ENCODE measurements around the gene INSIG1.

Gene INSIG1

DNA sequence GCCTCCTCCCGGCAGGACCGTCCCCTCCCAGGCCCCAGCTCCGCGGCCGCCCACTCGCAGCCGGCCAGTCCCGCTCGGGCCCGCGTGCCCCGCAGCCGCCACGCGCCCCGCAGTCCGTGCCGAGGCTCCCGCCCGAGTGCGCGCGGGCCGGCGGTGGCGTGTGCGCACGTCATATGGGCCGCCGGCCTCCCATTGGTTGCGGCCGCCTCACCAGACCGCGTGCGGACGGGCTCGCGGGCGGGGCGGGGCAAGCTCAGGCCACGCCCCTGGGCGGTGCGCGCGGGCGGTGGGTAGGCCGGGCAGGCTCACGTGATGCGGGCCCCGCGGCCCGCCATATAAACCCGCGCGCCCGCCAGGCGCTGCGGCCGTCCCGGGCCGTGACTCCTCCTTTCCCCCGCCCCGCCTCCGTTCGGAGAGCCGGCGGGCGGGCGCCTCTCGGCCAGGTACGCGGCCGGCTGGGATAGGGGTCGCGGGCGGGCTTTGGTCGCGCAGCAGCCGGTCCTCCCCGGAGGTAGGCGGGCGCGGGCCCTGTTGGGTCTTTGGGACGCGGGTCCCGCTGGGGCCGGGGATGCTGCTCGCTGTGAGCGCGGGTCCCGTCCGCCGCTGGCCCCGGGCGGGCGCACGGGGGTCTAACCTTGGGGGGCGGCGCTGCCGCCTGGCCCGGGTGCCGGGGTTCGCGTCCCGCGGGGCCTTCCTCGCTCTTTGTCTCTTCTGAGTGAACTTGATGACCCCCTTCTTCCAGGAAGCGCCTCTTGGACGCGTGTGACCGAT, at the start of gene INSIG1:
Gene INSIG1 (plus strand): TSS at position 362 of the 771 bp plus-strand sequence. CDS start 408 bp downstream, at position 770.
- DNase-seq, result peak; percentile 95 to 97
- TF ChIP-seq GATA1 (IDR thresholded peaks at IDR 0.05; ENCODE audit: low read depth, low read length) (no peak), POLR2A (IDR thresholded peaks at IDR 0.05; ENCODE audit: low read length) (peak; percentile 96)

DNA sequence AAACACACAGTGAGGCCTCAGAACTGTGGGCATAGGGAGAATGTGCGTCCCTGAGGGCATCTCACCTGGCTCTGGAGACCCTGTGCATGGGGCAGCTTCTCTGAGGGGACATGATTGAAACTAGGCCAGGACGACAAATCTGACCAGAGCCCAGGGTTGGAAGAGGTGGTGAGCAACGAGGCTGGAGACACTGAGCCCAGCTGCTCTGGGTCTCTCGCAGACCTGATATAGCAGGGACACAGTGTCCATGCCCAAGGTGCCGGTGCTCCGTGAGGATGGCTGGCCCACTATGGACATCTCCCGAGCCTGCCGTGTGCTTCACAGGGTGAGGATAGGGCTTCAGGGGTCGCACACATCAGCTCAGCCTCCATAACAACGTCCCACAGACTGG, 49.3 kb upstream of the INSIG1 start:
- TF ChIP-seq POLR2A (IDR thresholded peaks at IDR 0.05; ENCODE audit: low read length) (no peak), GATA1 (IDR thresholded peaks at IDR 0.05; ENCODE audit: low read depth, low read length) (no peak)
- DNase-seq, result no peak

DNA sequence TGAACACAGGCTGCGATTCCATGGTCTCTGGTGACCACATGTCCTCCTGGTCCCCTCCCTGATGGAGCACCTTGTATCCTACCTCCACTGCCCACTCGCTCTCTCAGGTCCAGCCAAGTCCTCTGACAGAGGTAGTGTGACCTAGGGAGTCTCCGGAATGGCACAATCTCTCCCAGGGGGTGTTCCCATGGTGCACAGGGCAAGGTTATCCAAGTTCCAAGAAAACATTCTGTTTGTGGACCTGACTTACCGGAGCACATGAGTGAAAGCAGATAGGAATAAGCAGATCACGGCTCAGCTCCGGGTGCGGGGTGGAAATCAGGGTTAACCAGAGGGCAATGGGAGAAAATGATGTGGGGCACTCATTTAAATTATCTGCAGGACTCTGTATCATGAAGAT, 45.8 kb upstream of the INSIG1 start:
- DNase-seq, result no peak
- TF ChIP-seq GATA1 (IDR thresholded peaks at IDR 0.05; ENCODE audit: low read depth, low read length) (no peak), POLR2A (IDR thresholded peaks at IDR 0.05; ENCODE audit: low read length) (no peak)

DNA sequence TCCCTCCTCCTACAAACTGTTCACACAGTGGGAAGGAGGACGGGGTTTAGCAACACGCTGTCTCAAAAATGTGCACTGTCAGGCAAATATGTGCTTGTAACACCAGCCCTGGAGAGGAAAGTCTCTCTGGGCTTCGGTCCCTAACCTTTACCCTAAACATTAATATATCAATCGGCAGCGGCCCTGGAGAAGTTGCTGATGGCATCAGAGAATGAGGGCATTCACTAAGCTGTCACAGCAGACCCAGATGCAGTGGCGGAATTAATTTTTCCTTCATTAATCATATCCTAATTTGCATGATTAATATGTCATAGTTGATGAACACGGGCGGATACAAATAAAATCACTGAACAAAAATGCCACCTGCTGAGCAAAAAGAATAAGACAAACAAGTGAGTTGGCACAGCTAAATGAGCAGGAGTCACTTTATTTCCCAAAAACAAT, 45.2 kb upstream of the INSIG1 start:
- TF ChIP-seq POLR2A (IDR thresholded peaks at IDR 0.05; ENCODE audit: low read length), result no peak
- TF ChIP-seq GATA1 (IDR thresholded peaks at IDR 0.05; ENCODE audit: low read depth, low read length), result no peak

DNA sequence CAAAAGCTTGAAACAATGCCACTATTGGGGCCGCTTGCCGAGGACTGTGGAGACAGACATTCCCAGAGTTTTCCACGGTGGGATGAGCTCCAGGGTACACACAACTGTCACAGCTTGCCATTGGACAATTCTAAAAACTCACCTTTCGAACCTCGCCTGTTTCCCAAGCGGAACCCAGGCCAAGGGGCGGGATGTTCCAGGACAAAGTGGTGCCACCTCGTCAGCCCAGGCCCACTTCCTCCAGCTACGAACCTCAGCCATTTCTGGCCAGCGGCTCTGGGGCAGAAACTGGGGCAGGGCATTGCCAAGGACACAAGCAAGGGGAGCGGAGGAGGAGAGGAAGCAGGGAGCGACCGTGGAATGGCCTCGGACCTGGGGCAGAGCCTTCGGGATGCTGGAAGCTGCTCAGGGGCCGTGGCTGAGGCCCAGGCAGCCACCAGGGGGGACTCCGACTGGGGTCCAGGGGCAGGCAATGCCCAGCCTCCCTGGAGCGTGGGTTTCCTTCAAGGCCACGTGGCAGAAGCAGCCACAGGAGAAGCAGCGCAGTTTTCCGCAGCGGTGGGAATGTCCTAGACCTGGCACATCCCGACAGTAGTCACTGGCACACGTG, 44.7 kb upstream of the INSIG1 start:
- TF ChIP-seq POLR2A (IDR thresholded peaks at IDR 0.05; ENCODE audit: low read length) (no peak), GATA1 (IDR thresholded peaks at IDR 0.05; ENCODE audit: low read depth, low read length) (no peak)
- no peak for DNase-seq

More for the DNA sequence above, 45.2 kb upstream of the INSIG1 start:
- DNase-seq, result no peak

DNA sequence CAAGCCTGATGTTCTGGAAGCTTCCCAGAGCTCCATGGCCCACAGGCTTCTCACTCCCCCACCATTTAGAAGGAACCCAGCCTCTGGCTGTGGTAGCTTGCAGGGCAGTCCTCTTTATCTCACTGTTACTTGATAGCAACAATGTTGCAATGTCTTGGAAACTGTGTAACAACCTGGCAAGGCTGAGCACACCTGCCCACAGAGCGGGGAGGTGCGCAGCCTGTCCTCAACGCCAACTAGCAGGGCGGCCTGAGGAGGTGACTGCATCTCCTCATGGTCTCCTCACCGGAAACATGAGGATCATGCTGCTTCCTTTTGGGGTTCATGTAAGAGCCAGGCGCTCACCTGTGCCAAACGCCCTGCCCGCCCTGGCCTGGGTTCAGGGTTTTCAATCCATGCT, 43.7 kb upstream of the INSIG1 start:
- TF ChIP-seq GATA1 (IDR thresholded peaks at IDR 0.05; ENCODE audit: low read depth, low read length) (no peak), POLR2A (IDR thresholded peaks at IDR 0.05; ENCODE audit: low read length) (no peak)
- no peak for DNase-seq

DNA sequence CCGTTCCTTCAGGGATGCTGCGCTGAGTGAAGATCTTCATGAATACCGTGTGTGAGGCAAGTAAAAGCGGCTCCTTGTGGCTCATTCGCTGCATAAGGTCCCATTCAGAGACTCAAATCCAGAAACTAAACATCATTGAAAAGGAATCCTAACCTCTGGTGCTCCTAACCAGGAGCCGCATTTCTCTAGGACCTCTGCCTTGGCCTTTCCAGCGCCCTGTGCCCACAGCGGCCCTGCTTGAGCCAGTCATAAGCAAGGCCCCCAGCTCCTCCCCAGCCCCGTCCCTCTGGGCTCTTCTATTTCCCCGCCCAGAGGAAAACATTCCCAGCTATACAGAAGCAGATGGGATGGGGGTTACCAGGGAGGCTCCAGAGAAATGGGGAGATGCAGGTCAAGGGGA, 42.6 kb upstream of the INSIG1 start:
- no peak for DNase-seq
- no peak for TF ChIP-seq POLR2A (IDR thresholded peaks at IDR 0.05; ENCODE audit: low read length)
- TF ChIP-seq GATA1 (IDR thresholded peaks at IDR 0.05; ENCODE audit: low read depth, low read length), result no peak

DNA sequence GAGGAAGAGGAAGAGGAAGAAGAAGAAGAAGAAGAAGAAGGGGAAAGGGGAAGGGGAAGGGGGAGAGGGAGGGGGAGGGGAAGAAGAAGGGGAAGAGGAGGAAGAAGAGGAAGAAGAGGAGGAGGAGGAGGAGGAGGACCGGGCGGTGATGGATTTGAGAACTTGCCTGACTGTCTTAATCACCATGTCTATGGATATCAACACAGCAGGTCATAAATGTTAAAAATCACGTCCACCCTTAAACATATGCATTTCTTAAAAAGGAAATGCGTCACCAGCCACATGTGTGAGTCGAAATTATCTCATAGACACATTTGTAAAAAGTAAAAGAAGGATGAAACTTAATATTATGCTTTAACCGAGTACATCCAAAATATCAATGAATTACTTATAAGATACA, 42.1 kb upstream of the INSIG1 start:
- no peak for DNase-seq
- TF ChIP-seq GATA1 (IDR thresholded peaks at IDR 0.05; ENCODE audit: low read depth, low read length), result no peak
- no peak for TF ChIP-seq POLR2A (IDR thresholded peaks at IDR 0.05; ENCODE audit: low read length)

DNA sequence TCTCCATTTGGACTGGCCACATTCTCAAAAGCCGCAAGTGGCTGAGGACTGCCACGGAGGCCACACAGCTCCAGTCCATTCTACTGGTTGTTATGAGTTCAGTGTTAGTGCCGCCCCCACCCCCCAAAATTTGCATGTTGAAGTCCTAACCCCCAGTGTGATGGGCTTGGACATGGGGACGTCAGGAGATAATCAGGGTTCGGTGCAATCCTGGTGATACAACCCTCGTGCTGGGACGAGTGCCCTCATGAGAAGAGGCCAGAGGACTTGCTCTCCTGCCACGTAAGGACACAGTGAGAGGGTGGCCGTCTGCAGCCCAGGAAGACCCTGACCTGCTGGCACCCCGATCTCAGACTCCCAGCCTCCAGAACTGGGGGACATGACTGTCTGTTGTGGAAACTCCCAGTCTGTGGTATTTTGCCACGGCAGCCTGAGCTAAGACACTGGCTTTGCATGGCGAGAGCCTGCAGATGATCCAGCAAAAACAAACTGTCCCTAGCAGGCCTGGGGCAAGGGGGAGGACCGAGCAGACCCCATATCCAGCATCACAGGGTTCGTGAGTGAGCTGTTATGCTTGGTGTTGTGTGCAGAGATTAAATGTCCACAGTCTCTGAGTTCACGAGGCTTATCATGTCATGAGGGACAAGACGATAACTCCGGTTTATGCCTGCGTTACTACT, 41.5 kb upstream of the INSIG1 start:
- TF ChIP-seq GATA1 (IDR thresholded peaks at IDR 0.05; ENCODE audit: low read depth, low read length) (no peak), POLR2A (IDR thresholded peaks at IDR 0.05; ENCODE audit: low read length) (no peak)
- no peak for DNase-seq

DNA sequence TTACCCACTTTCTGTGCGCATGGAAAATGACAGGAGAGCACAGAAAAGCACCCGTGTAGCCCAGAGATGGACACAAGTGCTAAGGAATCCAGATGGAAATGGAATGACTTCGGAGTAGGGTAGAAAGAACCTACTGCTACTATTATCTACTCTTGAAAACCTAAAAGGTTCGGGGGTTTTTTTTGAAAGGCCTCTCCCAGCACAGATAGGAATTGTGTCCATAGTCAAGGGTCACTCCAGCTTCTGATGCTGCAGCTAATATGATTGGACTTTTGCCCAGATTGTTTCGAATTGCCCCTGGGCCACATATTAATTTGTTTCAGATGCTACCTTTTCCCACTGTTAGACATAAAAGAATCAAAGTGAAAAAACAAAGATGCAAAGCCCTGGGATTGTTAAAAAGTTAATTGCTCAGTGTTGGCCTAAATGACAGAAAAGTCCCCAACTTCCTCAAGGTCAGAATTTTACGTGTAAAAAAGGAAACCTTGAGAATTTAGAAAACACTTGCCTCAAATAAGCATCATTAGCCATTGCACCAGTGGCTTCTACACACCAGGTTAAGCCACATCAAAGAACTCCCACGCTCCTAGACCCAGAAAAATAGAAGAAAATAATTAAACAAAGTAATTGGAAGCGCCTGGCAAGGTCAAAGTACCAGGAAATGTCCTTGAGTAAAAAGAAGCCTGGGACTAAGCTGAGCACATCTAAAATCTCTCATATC, 40.8 kb upstream of the INSIG1 start:
- no peak for DNase-seq
- TF ChIP-seq GATA1 (IDR thresholded peaks at IDR 0.05; ENCODE audit: low read depth, low read length) (no peak), POLR2A (IDR thresholded peaks at IDR 0.05; ENCODE audit: low read length) (no peak)

DNA sequence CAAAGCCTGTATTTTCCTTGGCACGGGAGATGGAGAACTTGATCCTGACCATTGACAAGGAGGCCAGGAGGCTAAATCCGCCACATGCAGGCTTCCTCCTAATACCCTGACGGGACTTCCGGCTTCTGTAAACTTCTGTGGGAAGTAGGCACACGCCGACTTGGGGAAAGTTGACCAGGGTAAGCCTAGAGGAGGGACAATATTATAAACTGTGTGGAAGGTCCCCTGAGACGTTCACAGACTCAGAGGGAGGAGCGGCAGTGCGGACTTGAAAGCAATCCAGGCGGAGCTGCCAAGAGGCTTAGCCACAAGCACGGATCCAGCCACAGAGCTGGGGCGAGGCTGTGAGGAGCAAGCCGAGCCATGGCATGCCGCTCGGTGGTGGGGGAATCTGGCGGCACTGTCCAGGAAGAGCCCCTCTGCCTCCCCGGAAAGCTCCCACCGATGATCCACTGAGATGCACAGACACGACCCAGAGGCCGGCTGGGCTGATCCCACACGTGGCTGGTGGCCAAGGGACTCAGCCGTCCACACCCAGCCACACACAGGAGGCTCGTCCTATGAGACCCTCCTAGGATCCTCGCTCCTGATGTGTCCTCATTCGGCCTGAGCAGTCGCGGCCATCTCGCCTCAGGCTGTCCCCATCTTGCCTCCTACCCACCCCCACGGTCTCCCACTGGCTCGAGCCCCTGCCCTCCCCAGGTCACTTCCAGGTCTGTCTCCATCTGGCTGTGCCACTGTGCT, 40.0 kb upstream of the INSIG1 start:
- DNase-seq, result no peak
- TF ChIP-seq POLR2A (IDR thresholded peaks at IDR 0.05; ENCODE audit: low read length) (no peak), GATA1 (IDR thresholded peaks at IDR 0.05; ENCODE audit: low read depth, low read length) (no peak)

DNA sequence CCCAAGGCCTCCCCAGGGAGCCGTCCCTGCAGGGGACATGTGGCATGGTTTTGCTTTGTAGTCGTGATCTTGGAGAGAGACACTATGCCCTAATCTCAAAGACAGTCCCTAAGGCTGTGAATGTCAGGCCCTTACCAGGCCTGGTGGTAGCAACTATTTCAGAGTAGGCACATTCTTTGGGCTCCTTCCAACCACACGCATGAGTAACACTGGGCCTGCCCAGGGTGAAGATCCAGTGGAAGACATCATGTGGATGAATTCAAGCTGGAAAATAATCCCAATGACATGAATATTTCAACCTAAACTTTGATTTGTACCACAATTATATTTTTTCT, 39.5 kb upstream of the INSIG1 start:
- no peak for TF ChIP-seq POLR2A (IDR thresholded peaks at IDR 0.05; ENCODE audit: low read length)
- TF ChIP-seq GATA1 (IDR thresholded peaks at IDR 0.05; ENCODE audit: low read depth, low read length), result no peak
- no peak for DNase-seq

DNA sequence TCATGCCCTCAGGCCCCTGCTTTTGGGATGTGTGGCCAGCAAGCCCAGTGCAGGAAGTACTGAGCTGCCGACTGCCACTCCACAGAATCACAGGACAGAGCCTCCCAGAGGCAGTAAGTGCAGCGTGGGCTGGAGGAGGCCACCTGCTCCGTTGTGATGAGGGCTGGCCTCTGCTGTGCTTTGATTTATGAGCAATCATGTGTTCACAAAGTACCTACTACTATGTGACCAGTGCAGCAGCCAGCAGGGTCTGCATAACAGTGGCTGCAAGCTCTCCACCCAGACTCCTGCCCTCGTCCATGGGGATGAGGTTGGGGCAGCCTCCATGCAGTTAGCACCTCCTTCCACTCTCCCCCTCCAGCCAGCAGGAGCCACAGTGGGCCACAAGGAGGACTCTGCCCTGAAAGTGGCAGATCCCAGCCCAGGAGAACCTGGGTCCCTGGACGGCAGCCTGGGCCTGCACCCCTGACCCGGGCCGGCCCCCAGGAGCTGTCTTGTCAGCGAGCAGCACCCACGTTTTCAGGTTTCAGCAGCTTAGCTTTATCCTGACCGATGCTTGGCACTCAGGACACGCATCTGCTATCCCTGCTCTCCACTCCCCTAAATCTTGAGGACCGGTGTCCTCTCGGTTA, 37.7 kb upstream of the INSIG1 start:
- no peak for DNase-seq
- TF ChIP-seq POLR2A (IDR thresholded peaks at IDR 0.05; ENCODE audit: low read length) (no peak), GATA1 (IDR thresholded peaks at IDR 0.05; ENCODE audit: low read depth, low read length) (no peak)

Data from erythroblast (primary cell).